GM21723 (cell line): ENCODE measurements around the gene OSBPL3.

ENCODE experiments used
- ATAC-seq: cut with Tn5 transposase; IDR thresholded peaks from one replicate; pipeline ENCODE4 v1.9.1; 2021; ENCODE audit warnings: mild to moderate bottlenecking, moderate library complexity; ENCODE audit not compliant: unreplicated experiment

Gene OSBPL3

GRCh38 chr7:24956021-24956420, 24.0 kb downstream of the OSBPL3 start:
- no peak for ATAC-seq

DNA sequence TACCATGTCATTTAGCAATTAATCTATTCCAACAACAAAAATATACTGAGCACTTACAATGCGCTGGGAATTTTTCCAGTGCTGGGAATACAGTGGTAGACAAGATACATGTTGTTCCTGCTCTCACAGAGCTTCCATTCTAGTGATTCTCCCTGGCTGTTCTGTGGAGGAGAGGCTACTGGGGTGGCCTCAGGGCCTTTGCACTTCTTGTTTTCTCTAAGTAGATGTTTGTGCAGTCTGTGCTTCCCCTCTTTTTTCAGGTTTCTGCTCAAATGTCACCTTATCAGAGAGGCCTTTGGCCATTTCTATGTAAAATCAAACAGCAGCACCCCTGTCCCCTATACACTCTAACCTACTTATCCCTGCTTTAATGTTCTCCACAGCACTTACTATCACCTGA, 24.7 kb downstream of the OSBPL3 start:
- no peak for ATAC-seq

DNA sequence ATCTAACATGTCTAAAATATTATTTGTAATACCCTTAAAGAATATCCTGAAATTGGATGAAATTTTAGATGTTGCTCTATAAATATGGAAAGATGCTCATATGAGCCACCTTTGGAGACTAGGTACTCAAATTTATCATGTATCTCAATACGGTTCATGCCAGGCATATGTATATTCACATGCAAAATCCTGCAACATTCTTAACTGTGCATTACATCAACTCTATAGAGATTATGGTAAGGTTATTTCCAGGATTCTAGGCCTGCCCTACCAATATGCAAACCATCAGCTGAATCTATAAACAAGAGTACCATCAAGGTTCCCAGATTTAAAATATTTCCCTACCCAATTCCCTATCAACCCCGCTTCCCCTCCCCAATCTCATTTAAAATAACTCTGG, 27.5 kb downstream of the OSBPL3 start:
- ATAC-seq: no peak

- no peak for ATAC-seq
Observed at GRCh38 chr7:24951441-24951980, 28.5 kb downstream of the OSBPL3 start.

DNA sequence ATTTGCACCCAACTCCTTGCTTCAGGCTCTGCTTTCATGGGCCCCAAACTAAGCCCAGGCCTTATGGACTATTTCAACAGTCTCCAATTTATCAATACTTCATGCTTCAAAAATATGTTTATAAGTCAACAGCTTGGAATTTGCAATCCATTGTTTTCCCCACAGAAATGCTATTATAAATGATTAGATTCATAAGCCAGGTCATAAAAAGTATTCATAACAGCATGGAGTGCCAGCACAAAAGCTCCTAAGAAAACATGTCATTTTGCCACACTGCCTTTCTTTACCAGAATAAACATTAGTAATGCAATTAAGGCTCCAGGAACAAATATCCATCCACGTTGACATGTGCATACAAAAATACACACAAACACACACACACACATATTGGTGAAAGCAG, 30.1 kb downstream of the OSBPL3 start:
- no peak for ATAC-seq

- no peak for ATAC-seq
Observed at GRCh38 chr7:24948739-24949138, 31.2 kb downstream of the OSBPL3 start.

- ATAC-seq: no peak
Observed at GRCh38 chr7:24946467-24946866, 33.5 kb downstream of the OSBPL3 start.

DNA sequence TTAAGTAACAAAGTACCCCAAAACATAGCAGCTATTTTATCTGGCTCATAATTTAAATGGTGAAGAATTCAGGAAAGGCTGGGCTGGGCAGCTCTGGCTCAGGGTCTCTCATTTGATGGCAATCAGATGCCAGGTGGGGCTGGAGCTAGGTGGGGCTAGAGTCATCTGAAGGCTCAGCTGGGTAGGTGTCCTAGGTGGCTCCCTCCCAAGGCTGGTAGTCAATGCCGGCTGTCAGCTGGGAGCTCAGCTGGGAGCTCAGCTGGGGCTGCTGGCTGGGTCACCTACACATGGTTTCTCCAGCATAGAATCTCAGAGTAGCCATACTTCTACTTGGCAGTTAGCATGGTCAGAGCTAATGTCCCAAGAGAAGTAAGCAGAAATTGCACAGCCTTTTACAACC, 34.1 kb downstream of the OSBPL3 start:
- ATAC-seq: no peak

DNA sequence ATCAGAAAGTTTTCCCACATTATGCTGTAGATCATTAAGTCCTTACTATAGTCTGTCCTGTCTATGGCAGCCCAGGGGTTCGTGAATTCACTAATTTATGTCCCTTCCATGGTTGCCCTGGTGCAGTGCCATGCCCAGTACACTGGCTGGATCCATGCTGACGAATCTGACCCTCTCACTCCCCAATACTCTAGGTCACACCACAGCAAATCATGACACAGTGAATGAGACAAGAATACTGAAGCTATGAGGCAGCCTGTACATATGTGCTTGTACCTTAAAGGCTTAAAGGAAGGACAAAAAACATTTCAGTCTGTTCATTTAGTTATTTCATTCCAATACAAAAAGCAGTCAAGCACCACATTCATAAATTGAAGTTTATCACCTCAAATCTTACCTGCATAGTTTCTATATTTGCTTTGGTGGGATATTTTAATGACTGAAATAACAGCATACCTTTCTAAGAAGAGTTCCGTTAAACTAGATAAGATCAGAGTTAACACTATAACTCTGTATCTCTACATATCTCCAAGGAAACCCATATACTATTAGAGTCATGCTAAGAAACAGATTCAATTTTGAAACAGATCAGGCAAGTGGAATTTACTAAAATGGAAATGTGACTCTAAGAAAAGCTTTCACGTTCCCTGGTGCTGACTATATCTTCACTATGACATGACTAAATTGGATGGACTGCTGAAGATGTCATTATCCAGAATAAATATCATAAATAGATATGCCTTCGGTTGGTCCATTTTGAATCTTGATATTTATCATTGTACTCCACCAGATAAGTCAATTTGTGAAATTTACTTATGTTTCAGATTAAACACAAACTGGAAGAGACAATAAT, 36.7 kb downstream of the OSBPL3 start:
- ATAC-seq: no peak

GRCh38 chr7:24942226-24942625, 37.8 kb downstream of the OSBPL3 start:
- ATAC-seq: no peak

- no peak for ATAC-seq
Observed at GRCh38 chr7:24939416-24939815, 40.6 kb downstream of the OSBPL3 start.

DNA sequence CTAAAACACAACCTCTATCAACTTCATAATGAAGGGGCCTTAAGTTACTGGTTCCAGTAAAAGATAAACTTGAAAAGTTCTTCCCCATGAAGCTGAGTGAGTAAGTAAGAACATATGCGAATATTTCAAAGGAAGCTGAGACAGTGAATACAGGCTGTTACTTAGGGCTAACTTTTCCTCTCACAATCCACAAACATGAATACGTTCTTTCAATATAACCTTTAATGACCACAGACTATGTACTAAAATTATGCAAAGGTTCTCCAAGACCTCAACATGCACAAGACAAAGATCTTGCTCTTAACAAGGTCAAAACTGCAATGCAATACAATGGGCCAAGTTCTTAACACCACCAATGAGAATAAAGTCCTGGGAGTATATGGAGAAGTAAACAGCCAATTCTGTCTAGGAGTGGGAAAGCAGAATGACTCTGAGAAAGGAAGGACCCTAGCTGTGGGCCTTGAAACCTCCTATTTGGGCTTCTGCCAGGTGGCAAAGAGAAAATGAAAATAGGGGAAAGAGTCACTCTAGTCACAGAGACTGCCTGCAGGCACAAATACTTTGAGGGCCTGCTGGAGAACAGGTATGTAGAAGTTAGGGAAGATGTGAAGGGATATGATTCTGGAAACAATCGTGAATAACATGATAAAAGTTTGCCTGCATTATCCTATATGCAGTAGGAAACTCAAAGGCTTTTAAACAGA, 43.7 kb downstream of the OSBPL3 start:
- ATAC-seq: peak; percentile 71

GRCh38 chr7:24933298-24933697, 46.7 kb downstream of the OSBPL3 start:
- ATAC-seq: no peak

- no peak for ATAC-seq
Observed at GRCh38 chr7:24932815-24933214, 47.2 kb downstream of the OSBPL3 start.

- ATAC-seq: no peak
Observed at GRCh38 chr7:24932389-24932788, 47.6 kb downstream of the OSBPL3 start.

GRCh38 chr7:24931844-24932243, 48.1 kb downstream of the OSBPL3 start:
- no peak for ATAC-seq

GRCh38 chr7:24930856-24931255, 49.1 kb downstream of the OSBPL3 start:
- ATAC-seq: no peak

GRCh38 chr7:24926623-24927524, 53.1 kb downstream of the OSBPL3 start:
- ATAC-seq: no peak

GRCh38 chr7:24924375-24924774, 55.6 kb downstream of the OSBPL3 start:
- no peak for ATAC-seq

GRCh38 chr7:24923172-24923865, 56.7 kb downstream of the OSBPL3 start:
- ATAC-seq: no peak
